ENCODE data around the gene PTPRN2. TPM values are rescaled to one million over a fixed set of nuclear protein-coding genes. Genes with fewer than 3 reads are reported as not detected.

PTPRN2 gene
- total and polyA plus RNA-seq, 2 of the 8 experiments (the other 6 are each of a cell fraction or from before 2014, with no cell fraction given), result 2.6 to 4.5 TPM

DNA sequence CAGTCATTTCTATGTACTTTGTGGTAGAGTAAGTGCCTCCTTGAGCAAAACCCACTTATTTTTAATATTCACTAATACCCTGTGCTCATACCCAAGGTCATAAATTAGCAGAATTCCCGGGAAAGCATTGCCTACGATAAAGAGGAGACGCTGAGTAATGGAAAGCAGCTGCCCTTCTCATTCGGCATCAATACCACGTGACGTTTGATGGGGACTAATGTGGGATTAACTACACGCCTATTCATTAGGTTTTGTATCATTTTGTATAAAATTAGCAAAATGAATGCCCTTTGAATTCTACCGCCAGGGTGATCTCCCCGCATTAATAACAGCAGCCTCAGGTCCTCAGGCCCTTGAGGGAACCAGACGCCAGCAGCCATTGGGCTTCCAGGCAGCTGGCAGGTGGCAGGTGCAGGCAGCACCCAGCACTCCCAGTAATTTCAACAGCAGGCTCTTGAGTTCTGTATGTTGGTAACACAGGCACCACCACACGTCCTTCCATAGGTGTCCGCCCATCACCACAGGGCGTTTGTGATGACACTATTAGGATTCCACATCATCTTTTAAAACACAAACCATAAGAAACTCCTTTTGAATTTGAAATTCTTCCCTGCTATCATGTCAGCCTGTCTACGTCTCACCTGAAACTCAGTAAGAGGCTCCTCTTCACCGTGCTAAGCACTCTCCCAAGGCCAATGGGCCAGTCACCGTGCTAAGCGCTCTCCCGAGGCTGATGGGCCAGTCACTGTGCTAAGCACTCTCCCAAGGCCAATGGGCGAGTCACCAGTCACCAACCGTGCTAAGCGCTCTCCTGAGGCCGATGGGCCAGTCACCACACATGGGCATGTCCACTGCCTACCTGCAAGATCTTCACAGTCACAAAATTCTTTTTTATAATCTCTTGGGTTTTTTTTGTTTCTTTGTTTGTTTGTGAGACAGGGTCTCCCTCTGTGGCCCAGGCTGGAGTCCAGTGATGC lies 509.4 kb downstream of the PTPRN2 start:
- peaks cover 2 to 40% of the 10 kb centered on the region in 2 experiments; a peak in 2 of 4 replicates for H3K9me3 ChIP-seq (ENCODE audit: insufficient read depth in 2 of 2, low read depth in 1 of 2, low read length in 1 of 2)
- no peak overlapping the region for H2BK12ac ChIP-seq (ENCODE audit: low read depth, low read length)
- TF ChIP-seq SRF (IDR thresholded peaks at IDR 0.05; ENCODE audit: low read depth, low read length) (no peak), NRF1 (IDR thresholded peaks at IDR 0.05; ENCODE audit: low read depth, low read length) (no peak), KDM4A (IDR thresholded peaks at IDR 0.05; ENCODE audit: low read depth, low read length, severe bottlenecking) (no peak), SAP30 (IDR thresholded peaks at IDR 0.05; ENCODE audit: insufficient read depth, insufficient replicate concordance, low read length) (no peak), RXRA (IDR thresholded peaks at IDR 0.05; ENCODE audit: insufficient read depth, low read depth, low read length) (no peak), BRCA1 (IDR thresholded peaks at IDR 0.05; ENCODE audit: low read depth, low read length) (no peak), EGR1 (IDR thresholded peaks at IDR 0.05; ENCODE audit: borderline replicate concordance, low read depth, low read length) (no peak), TCF12 (IDR thresholded peaks at IDR 0.05; ENCODE audit: low read depth, low read length) (no peak)
- TF ChIP-seq, protein P1, sequence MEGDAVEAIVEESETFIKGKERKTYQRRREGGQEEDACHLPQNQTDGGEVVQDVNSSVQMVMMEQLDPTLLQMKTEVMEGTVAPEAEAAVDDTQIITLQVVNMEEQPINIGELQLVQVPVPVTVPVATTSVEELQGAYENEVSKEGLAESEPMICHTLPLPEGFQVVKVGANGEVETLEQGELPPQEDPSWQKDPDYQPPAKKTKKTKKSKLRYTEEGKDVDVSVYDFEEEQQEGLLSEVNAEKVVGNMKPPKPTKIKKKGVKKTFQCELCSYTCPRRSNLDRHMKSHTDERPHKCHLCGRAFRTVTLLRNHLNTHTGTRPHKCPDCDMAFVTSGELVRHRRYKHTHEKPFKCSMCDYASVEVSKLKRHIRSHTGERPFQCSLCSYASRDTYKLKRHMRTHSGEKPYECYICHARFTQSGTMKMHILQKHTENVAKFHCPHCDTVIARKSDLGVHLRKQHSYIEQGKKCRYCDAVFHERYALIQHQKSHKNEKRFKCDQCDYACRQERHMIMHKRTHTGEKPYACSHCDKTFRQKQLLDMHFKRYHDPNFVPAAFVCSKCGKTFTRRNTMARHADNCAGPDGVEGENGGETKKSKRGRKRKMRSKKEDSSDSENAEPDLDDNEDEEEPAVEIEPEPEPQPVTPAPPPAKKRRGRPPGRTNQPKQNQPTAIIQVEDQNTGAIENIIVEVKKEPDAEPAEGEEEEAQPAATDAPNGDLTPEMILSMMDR (IDR thresholded peaks at IDR 0.05; ENCODE audit: control extremely low read depth in 1 of 3, insufficient read depth in 1 of 3, low read depth in 1 of 3, low read length in 3 of 3), result no peak

More for the DNA sequence above, 509.4 kb downstream of the PTPRN2 start:
- FAIRE-seq (no peak), DNase-seq (ENCODE audit: low read depth in 1 of 2, low spot score in 2 of 2) (no peak)
- Histone ChIP-seq H3K27me3 (replicated peaks in 1 of 4; ENCODE audit: control insufficient read depth in 3 of 4, extremely low read depth in 1 of 4, insufficient read depth in 3 of 4, low read length in 3 of 4) (no peaks in the 10 kb centered on the region; a peak in 1 of 7 replicates), H3K9ac (replicated peaks in 1 of 4; ENCODE audit: extremely low read depth in 1 of 4, low read depth in 3 of 4, low read length in 3 of 4) (no peak overlapping the region), H4K91ac (replicated peaks; ENCODE audit: insufficient read length, low read length) (no peak overlapping the region), H3K79me2 (ENCODE audit: control insufficient read depth in 1 of 2, insufficient read depth in 2 of 2, low read length in 2 of 2) (no peaks in the 10 kb centered on the region), H2AFZ (ENCODE audit: low read length) (no peak overlapping the region), H3K4me3 (ENCODE audit: extremely low read depth in 1 of 4, insufficient read depth in 2 of 4, low read depth in 3 of 4, low read length in 4 of 4) (no peak overlapping the region), H2BK120ac (replicated peaks; ENCODE audit: low read depth, low read length) (no peak overlapping the region), H2BK15ac (ENCODE audit: low read length) (no peak overlapping the region), H2BK20ac (ENCODE audit: low read length) (no peak overlapping the region), H3K4ac (replicated peaks; ENCODE audit: insufficient read length, low read depth, low read length) (no peak overlapping the region), H3K4me1 (replicated peaks in 1 of 4; ENCODE audit: control insufficient read depth in 3 of 4, insufficient read depth in 4 of 4, low read length in 3 of 4) (no peaks in the 10 kb centered on the region), H3K27ac (ENCODE audit: low read depth, low read length) (no peak overlapping the region), H3K23ac (ENCODE audit: insufficient read length) (no peak overlapping the region), H3K23me2 (ENCODE audit: low read depth, low read length) (no peaks in the 10 kb centered on the region), H2AK5ac (ENCODE audit: low read depth, low read length) (no peak overlapping the region; the same call in 1 of the 2 replicates), H3K56ac (replicated peaks; ENCODE audit: insufficient read length, low read depth, low read length) (no peak overlapping the region), H3K79me1 (ENCODE audit: low read depth, low read length) (no peaks in the 10 kb centered on the region), H4K20me1 (replicated peaks in 1 of 2; ENCODE audit: control insufficient read depth in 1 of 2, insufficient read depth in 2 of 2, low read length in 2 of 2) (no peaks in the 10 kb centered on the region), H3K36me3 (ENCODE audit: control insufficient read depth in 2 of 4, insufficient read depth in 4 of 4, low read length in 3 of 4) (no peaks in the 10 kb centered on the region), H4K5ac (ENCODE audit: insufficient read length, low read depth, low read length) (no peak overlapping the region), H3K18ac (ENCODE audit: extremely low read depth, low read length) (no peak overlapping the region), H3K14ac (ENCODE audit: insufficient read length) (no peak overlapping the region), H2BK5ac (ENCODE audit: low read depth, low read length) (no peak overlapping the region), H4K8ac (ENCODE audit: extremely low read depth, insufficient read depth, low read length) (no peak overlapping the region), H3K4me2 (ENCODE audit: insufficient read depth in 1 of 2, low read depth in 2 of 2, low read length in 2 of 2) (no peak overlapping the region)
- 87% methylated on average over 22 of the region's 22 CpGs; no CpG with 5 or more reads in 1 of the 2 experiments for WGBS, 2 experiments (ENCODE audit: extremely low coverage in 1 of 2, insufficient coverage in 1 of 2, insufficient read length in 1 of 2, insufficient replicate concordance in 2 of 2, low coverage in 1 of 2, low lambda C conversion rate in 2 of 2, missing lambda C conversion rate in 1 of 2)
- POLR2A ChIA-PET (ENCODE audit: partially characterized antibody), result no interaction called here
- CTCF ChIA-PET (ENCODE audit: partially characterized antibody), result interaction anchor here (0.8 kb wide), 1 partner anchor 177 kb away, joined by 3 read pairs; no protein-coding TSS in a partner anchor

All from H1 (cell line).